GM23338 (cell line): ENCODE measurements around the gene CDK10. TPM values are rescaled to one million over a fixed set of nuclear protein-coding genes. Genes with fewer than 3 reads are reported as not detected.

Experiments used
- CREB1 ChIP-seq: fragments of 250-450 bp; sonication (Bioruptor Pico); IDR thresholded peaks from 2 replicates; pipeline ENCODE4 v1.5.0; 2020; ENCODE audit warnings: low read depth, mild to moderate bottlenecking, moderate library complexity
- EZH2 ChIP-seq: fragments of 200-600 bp; sonication (generic); IDR thresholded peaks from one replicate; pipeline ENCODE4 v1.8.0; 2017; ENCODE audit warnings: antibody characterized with exemption, mild to moderate bottlenecking, low read depth; ENCODE audit not compliant: unreplicated experiment
- EZH2phosphoT487 ChIP-seq: fragments of 200-600 bp; sonication (generic); IDR thresholded peaks from one replicate; pipeline ENCODE4 v1.8.1; 2018; ENCODE audit warnings: antibody characterized with exemption; ENCODE audit not compliant: unreplicated experiment
- NANOG ChIP-seq: IDR thresholded peaks from 2 replicates; pipeline ENCODE4 v1.6.1; 2016; ENCODE audit warnings: antibody characterized with exemption, borderline replicate concordance
- ZNF331 ChIP-seq: fragments of 250-450 bp; sonication (Bioruptor Pico); IDR thresholded peaks from 2 replicates; pipeline ENCODE4 v1.5.0; 2020; ENCODE audit warnings: low read depth, mild to moderate bottlenecking, moderate library complexity
- ZNF462 ChIP-seq: fragments of 250-450 bp; sonication (Bioruptor Pico); IDR thresholded peaks from 2 replicates; pipeline ENCODE4 v1.5.0; 2020; ENCODE audit warnings: mild to moderate bottlenecking, moderate library complexity
- polyA plus RNA-seq: library from polyadenylated mRNA; unstranded; fragments of >200 nt; fragmentation: Nextera tagmentation; extraction: Ambion mirVana; gene quantifications from 2 replicates; pipeline ENCODE4 v1.2.1, GENCODE V29; 2016
- total RNA-seq: library from RNA; depleted of rRNA; stranded (reverse); fragments of >200 nt; shearing (Covaris generic); gene quantifications from 2 replicates; pipeline ENCODE4 v1.2.3, GENCODE V29; 2014
- TF ChIP-seq, protein P1 (sequence below), 2 experiments: fragments of 200-600 bp in 1 of 2; sonication (generic) in 1 of 2; conservative IDR thresholded peaks; 2 replicates each; pipeline versions ENCODE4 v1.5.1 to v1.6.1; 2016 to 2017; ENCODE audit warnings: antibody characterized with exemption in 2 of 2, low read depth in 2 of 2, mild to moderate bottlenecking in 2 of 2, moderate library complexity in 1 of 2

Gene CDK10
- total and polyA plus RNA-seq, 2 experiments from 2014 or later, result 64.6 to 88.0 TPM

- TF ChIP-seq ZNF462 (CRISPR knock-in tag) (no peak), EZH2 (no peak), ZNF331 (no peak), EZH2phosphoT487 (no peak), NANOG (no peak), CREB1 (CRISPR knock-in tag) (no peak)
- TF ChIP-seq, protein P1, sequence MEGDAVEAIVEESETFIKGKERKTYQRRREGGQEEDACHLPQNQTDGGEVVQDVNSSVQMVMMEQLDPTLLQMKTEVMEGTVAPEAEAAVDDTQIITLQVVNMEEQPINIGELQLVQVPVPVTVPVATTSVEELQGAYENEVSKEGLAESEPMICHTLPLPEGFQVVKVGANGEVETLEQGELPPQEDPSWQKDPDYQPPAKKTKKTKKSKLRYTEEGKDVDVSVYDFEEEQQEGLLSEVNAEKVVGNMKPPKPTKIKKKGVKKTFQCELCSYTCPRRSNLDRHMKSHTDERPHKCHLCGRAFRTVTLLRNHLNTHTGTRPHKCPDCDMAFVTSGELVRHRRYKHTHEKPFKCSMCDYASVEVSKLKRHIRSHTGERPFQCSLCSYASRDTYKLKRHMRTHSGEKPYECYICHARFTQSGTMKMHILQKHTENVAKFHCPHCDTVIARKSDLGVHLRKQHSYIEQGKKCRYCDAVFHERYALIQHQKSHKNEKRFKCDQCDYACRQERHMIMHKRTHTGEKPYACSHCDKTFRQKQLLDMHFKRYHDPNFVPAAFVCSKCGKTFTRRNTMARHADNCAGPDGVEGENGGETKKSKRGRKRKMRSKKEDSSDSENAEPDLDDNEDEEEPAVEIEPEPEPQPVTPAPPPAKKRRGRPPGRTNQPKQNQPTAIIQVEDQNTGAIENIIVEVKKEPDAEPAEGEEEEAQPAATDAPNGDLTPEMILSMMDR (conservative IDR thresholded peaks at IDR 0.05; ENCODE audit: low read depth in 2 of 2), result no peak
Observed at GRCh38 chr16:89653656-89654295, 32.7 kb upstream of the CDK10 start (continued).
